Neural progenitor cell (in vitro differentiated cells): ENCODE measurements around the gene ADORA1.

ENCODE experiments used
- EZH2 ChIP-seq: fragments of 200-600 bp; sonication (generic); IDR thresholded peaks from 2 replicates; pipeline ENCODE4 v1.6.1; 2017; ENCODE audit warnings: antibody characterized with exemption, mild to moderate bottlenecking, moderate library complexity
- TF ChIP-seq, protein P1 (sequence below): fragments of 200-600 bp; sonication (generic); IDR thresholded peaks from 2 replicates; pipeline ENCODE4 v1.5.1; 2017; ENCODE audit warnings: antibody characterized with exemption, mild to moderate bottlenecking

DNA sequence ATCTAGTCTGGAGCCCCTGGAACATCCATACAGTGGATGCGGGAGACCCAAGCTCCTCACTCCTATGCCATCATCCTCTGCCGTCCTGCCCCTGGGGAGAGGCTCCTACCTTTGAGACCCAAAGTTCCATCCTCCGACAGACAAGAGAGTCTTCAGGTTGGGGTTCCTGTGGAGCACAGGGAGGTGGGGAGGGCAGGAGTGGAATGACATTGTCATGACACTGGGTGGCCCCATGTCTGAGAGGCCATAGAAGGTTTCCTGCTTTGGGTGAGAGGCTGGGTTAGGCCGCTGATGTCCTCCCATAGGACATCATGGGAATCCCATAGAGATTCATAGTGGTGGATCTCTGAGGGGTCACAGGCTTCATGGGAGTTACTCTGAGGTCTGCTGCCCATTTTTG, 56.9 kb downstream of the ADORA1 start:
- TF ChIP-seq, protein P1, sequence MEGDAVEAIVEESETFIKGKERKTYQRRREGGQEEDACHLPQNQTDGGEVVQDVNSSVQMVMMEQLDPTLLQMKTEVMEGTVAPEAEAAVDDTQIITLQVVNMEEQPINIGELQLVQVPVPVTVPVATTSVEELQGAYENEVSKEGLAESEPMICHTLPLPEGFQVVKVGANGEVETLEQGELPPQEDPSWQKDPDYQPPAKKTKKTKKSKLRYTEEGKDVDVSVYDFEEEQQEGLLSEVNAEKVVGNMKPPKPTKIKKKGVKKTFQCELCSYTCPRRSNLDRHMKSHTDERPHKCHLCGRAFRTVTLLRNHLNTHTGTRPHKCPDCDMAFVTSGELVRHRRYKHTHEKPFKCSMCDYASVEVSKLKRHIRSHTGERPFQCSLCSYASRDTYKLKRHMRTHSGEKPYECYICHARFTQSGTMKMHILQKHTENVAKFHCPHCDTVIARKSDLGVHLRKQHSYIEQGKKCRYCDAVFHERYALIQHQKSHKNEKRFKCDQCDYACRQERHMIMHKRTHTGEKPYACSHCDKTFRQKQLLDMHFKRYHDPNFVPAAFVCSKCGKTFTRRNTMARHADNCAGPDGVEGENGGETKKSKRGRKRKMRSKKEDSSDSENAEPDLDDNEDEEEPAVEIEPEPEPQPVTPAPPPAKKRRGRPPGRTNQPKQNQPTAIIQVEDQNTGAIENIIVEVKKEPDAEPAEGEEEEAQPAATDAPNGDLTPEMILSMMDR = no peak
- no peak for TF ChIP-seq EZH2
